GM12873 (cell line): ENCODE results near the gene MGME1.

ENCODE experiments used
- CTCF ChIP-seq: IDR thresholded peaks from 2 replicates; pipeline ENCODE4 v1.5.1; 2012; ENCODE audit warnings: low read depth, mild to moderate bottlenecking, moderate library complexity, low read length, control low read depth; ENCODE audit not compliant: insufficient read depth; ENCODE audit errors: missing control alignments

Gene MGME1

GRCh38 chr20:18004384-18005031 is 35.7 kb downstream of the MGME1 start:
- no peak for TF ChIP-seq CTCF

- TF ChIP-seq CTCF, result no peak
Measured at GRCh38 chr20:18005170-18005989, 36.6 kb downstream of the MGME1 start.

- no peak for TF ChIP-seq CTCF
Measured at GRCh38 chr20:18005990-18006364, 37.2 kb downstream of the MGME1 start.

- no peak for TF ChIP-seq CTCF
Measured at GRCh38 chr20:18006684-18007083, 37.9 kb downstream of the MGME1 start.

- no peak for TF ChIP-seq CTCF
Measured at GRCh38 chr20:18007534-18008292, 38.9 kb downstream of the MGME1 start.

GRCh38 chr20:18009116-18009515 is 40.3 kb downstream of the MGME1 start:
- no peak for TF ChIP-seq CTCF

- TF ChIP-seq CTCF, result no peak
Measured at GRCh38 chr20:18011482-18011881, 42.7 kb downstream of the MGME1 start.
